Measurements from ENCODE around the gene BORCS5.

- TF ChIP-seq POLR2A (IDR thresholded peaks at IDR 0.05) (no peak), CTCF (IDR thresholded peaks at IDR 0.05) (no peak), POLR2AphosphoS5 (IDR thresholded peaks at IDR 0.05; ENCODE audit: insufficient read depth in 1 of 2, low read depth in 1 of 2) (no peak)
These were observed 120.1 kb downstream of the BORCS5 start for GRCh38 chr12:12476857-12477531.
